Mesendoderm (in vitro differentiated cells): ENCODE data around the gene MITF.
"Not testable (repeated sequence)": the region's sequence is repeated elsewhere in the genome, so short reads cannot be mapped to it uniquely, and the experiment has no call there.

Experiments
- DNase-seq: peaks from one replicate; pipeline ENCODE4 v3.0.0; 2013
- H2AK5ac ChIP-seq: 2 replicates; pipeline ENCODE4 v1.6.1; 2013; ENCODE audit warnings: low read length, inconsistent platforms
- H2BK120ac ChIP-seq: 2 replicates; pipeline ENCODE4 v1.6.1; 2013; ENCODE audit warnings: low read depth, mild to moderate bottlenecking, low read length, moderate library complexity, mixed read lengths
- H2BK15ac ChIP-seq: replicated peaks from 2 replicates; pipeline ENCODE4 v1.6.1; 2013; ENCODE audit warnings: low read depth, mild to moderate bottlenecking, moderate library complexity
- H2BK5ac ChIP-seq: 2 replicates; pipeline ENCODE4 v1.6.1; 2013; ENCODE audit warnings: low read length, inconsistent platforms
- H3K18ac ChIP-seq: 2 replicates; pipeline ENCODE4 v1.6.1; 2013; ENCODE audit warnings: mild to moderate bottlenecking, low read length, mixed read lengths
- H3K23ac ChIP-seq: one replicate; pipeline ENCODE4 v1.6.1; 2013; ENCODE audit warnings: low read length
- H3K27ac ChIP-seq: 2 replicates; pipeline ENCODE4 v1.5.1; 2013; ENCODE audit warnings: low read depth, mild to moderate bottlenecking, inconsistent platforms, low read length, moderate library complexity
- H3K27me3 ChIP-seq: 2 replicates; pipeline ENCODE4 v1.6.1; 2013; ENCODE audit warnings: low read length, control low read depth, mild to moderate bottlenecking, inconsistent platforms; ENCODE audit not compliant: insufficient read depth, poor library complexity
- H3K36me3 ChIP-seq: 2 replicates; pipeline ENCODE4 v1.6.1; 2013; ENCODE audit warnings: low read length, inconsistent platforms; ENCODE audit not compliant: control insufficient read depth, insufficient read depth
- H3K4ac ChIP-seq: one replicate; pipeline ENCODE4 v1.6.1; 2013; ENCODE audit warnings: low read depth, mild to moderate bottlenecking, low read length, moderate library complexity
- H3K4me1 ChIP-seq: 2 replicates; pipeline ENCODE4 v1.6.1; 2013; ENCODE audit warnings: low read depth, low read length, inconsistent platforms; ENCODE audit not compliant: control insufficient read depth
- H3K4me2 ChIP-seq: 2 replicates; pipeline ENCODE4 v1.6.1; 2013; ENCODE audit warnings: low read length
- H3K4me3 ChIP-seq: 2 replicates; pipeline ENCODE4 v1.5.1; 2013; ENCODE audit warnings: mild to moderate bottlenecking, low read length
- H3K56ac ChIP-seq: one replicate; pipeline ENCODE4 v1.6.1; 2013; ENCODE audit warnings: low read length
- H3K79me1 ChIP-seq: 2 replicates; pipeline ENCODE4 v1.6.1; 2013; ENCODE audit warnings: low read length, inconsistent platforms
- H3K79me2 ChIP-seq: 2 replicates; pipeline ENCODE4 v1.6.1; 2013; ENCODE audit warnings: mild to moderate bottlenecking, low read length; ENCODE audit not compliant: control insufficient read depth, insufficient read depth
- H3K9ac ChIP-seq: 2 replicates; pipeline ENCODE4 v1.6.1; 2013; ENCODE audit warnings: low read length, inconsistent platforms
- H4K5ac ChIP-seq: one replicate; pipeline ENCODE4 v1.6.1; 2013; ENCODE audit warnings: low read length
- H4K8ac ChIP-seq: one replicate; pipeline ENCODE4 v1.6.1; 2013; ENCODE audit warnings: low read depth, mild to moderate bottlenecking, control low read depth, low read length, moderate library complexity
- WGBS: extraction: QIAGEN DNeasy Blood & Tissue Kit; methylation state at CpG from one replicate; pipeline ENCODE4 v1.1.7; 2013; ENCODE audit warnings: low lambda C conversion rate, missing lambda C conversion rate; ENCODE audit not compliant: insufficient coverage; ENCODE audit errors: extremely low coverage; 5-methylcytosine and 5-hydroxymethylcytosine counted together

The MITF gene

GRCh38 chr3:69909859-69910258, 170.6 kb downstream of the MITF start:
- H3K27ac ChIP-seq, H2AK5ac ChIP-seq, H2BK120ac ChIP-seq, H3K56ac ChIP-seq, H3K79me2 ChIP-seq, H3K27me3 ChIP-seq, H4K5ac ChIP-seq, H3K4me1 ChIP-seq, H3K9ac ChIP-seq, H3K23ac ChIP-seq, H3K79me1 ChIP-seq, H3K18ac ChIP-seq, DNase-seq, H2BK15ac ChIP-seq, H4K8ac ChIP-seq, H3K4ac ChIP-seq, H3K4me3 ChIP-seq, H3K36me3 ChIP-seq, H3K4me2 ChIP-seq, H2BK5ac ChIP-seq: not testable (repeated sequence)

- Histone ChIP-seq H3K23ac (no peak overlapping the region), H4K5ac (no peak overlapping the region), H3K9ac (no peak overlapping the region), H2BK15ac (no peak overlapping the region), H3K79me1 (no peaks in the 10 kb centered on the region), H3K56ac (no peak overlapping the region), H3K79me2 (no peaks in the 10 kb centered on the region), H3K4me3 (no peak overlapping the region), H4K8ac (no peak overlapping the region), H3K4ac (no peak overlapping the region), H3K4me1 (no peaks in the 10 kb centered on the region), H2AK5ac (no peak overlapping the region), H3K27ac (no peak overlapping the region), H3K27me3 (no peaks in the 10 kb centered on the region), H3K36me3 (no peaks in the 10 kb centered on the region), H3K4me2 (no peak overlapping the region), H2BK120ac (no peak overlapping the region), H2BK5ac (no peak overlapping the region), H3K18ac (no peak overlapping the region)
- DNase-seq: no peak
- WGBS: no CpG with 5 or more reads among the region's 3 CpGs
Measured at GRCh38 chr3:69913422-69913821, 174.2 kb downstream of the MITF start.

- no peak overlapping the region for H3K4me3 ChIP-seq
- H3K56ac ChIP-seq: no peak overlapping the region
- no peak overlapping the region for H4K8ac ChIP-seq
- H3K23ac ChIP-seq: no peak overlapping the region
- no peak overlapping the region for H3K27ac ChIP-seq
- H3K36me3 ChIP-seq: no peaks in the 10 kb centered on the region
- H3K18ac ChIP-seq: no peak overlapping the region
- no peak overlapping the region for H2BK120ac ChIP-seq
- no CpG with 5 or more reads among the region's 4 CpGs for WGBS
- H3K79me1 ChIP-seq: no peaks in the 10 kb centered on the region
- no peak overlapping the region for H2AK5ac ChIP-seq
- no peak overlapping the region for H3K4ac ChIP-seq
- H2BK15ac ChIP-seq: no peak overlapping the region
- no peak overlapping the region for H3K4me2 ChIP-seq
- no peaks in the 10 kb centered on the region for H3K27me3 ChIP-seq
- no peaks in the 10 kb centered on the region for H3K4me1 ChIP-seq
- H2BK5ac ChIP-seq: no peak overlapping the region
- no peaks in the 10 kb centered on the region for H3K79me2 ChIP-seq
- no peak overlapping the region for H3K9ac ChIP-seq
- DNase-seq: peak; percentile 16
- no peak overlapping the region for H4K5ac ChIP-seq
Measured at GRCh38 chr3:69914395-69914794, 175.1 kb downstream of the MITF start.

- H2AK5ac ChIP-seq: no peak overlapping the region
- no peak overlapping the region for H2BK120ac ChIP-seq
- H3K9ac ChIP-seq: no peak overlapping the region
- H3K27ac ChIP-seq: no peak overlapping the region
- H3K79me1 ChIP-seq: no peaks in the 10 kb centered on the region
- no peak overlapping the region for H4K8ac ChIP-seq
- H3K4ac ChIP-seq: no peak overlapping the region
- H3K4me1 ChIP-seq: no peaks in the 10 kb centered on the region
- H3K56ac ChIP-seq: no peak overlapping the region
- no peak for DNase-seq
- H3K4me3 ChIP-seq: no peak overlapping the region
- H3K27me3 ChIP-seq: no peaks in the 10 kb centered on the region
- no peak overlapping the region for H2BK5ac ChIP-seq
- H2BK15ac ChIP-seq: no peak overlapping the region
- no peaks in the 10 kb centered on the region for H3K79me2 ChIP-seq
- no peak overlapping the region for H3K18ac ChIP-seq
- no peaks in the 10 kb centered on the region for H3K36me3 ChIP-seq
- no peak overlapping the region for H3K23ac ChIP-seq
- no peak overlapping the region for H3K4me2 ChIP-seq
- H4K5ac ChIP-seq: no peak overlapping the region
Measured at GRCh38 chr3:69915726-69916125, 176.5 kb downstream of the MITF start.

GRCh38 chr3:69920009-69920408, 180.7 kb downstream of the MITF start:
- not testable (repeated sequence) for H3K79me2 ChIP-seq, H3K27me3 ChIP-seq, H3K36me3 ChIP-seq, H3K23ac ChIP-seq, H3K4me1 ChIP-seq, H3K9ac ChIP-seq, H3K4me3 ChIP-seq, H4K8ac ChIP-seq, H4K5ac ChIP-seq, H3K79me1 ChIP-seq, H3K4ac ChIP-seq, H2AK5ac ChIP-seq, H3K18ac ChIP-seq, H2BK15ac ChIP-seq, H3K27ac ChIP-seq, H3K4me2 ChIP-seq, H3K56ac ChIP-seq, H2BK120ac ChIP-seq, H2BK5ac ChIP-seq
- peak; percentile 13 for DNase-seq
- no CpG with 5 or more reads among the region's 10 CpGs for WGBS

GRCh38 chr3:69921651-69922050, 182.4 kb downstream of the MITF start:
- no peak overlapping the region for H3K27ac ChIP-seq
- H4K5ac ChIP-seq: no peak overlapping the region
- H3K56ac ChIP-seq: no peak overlapping the region
- no peak overlapping the region for H3K18ac ChIP-seq
- H3K36me3 ChIP-seq: no peaks in the 10 kb centered on the region
- no peak overlapping the region for H4K8ac ChIP-seq
- no peak overlapping the region for H2BK120ac ChIP-seq
- H3K4me1 ChIP-seq: no peaks in the 10 kb centered on the region
- H3K4me2 ChIP-seq: no peak overlapping the region
- H2AK5ac ChIP-seq: no peak overlapping the region
- no peak overlapping the region for H2BK5ac ChIP-seq
- H3K4ac ChIP-seq: no peak overlapping the region
- H3K79me1 ChIP-seq: no peaks in the 10 kb centered on the region
- no peak overlapping the region for H3K9ac ChIP-seq
- H3K4me3 ChIP-seq: no peak overlapping the region
- no CpG with 5 or more reads among the region's 6 CpGs for WGBS
- H3K79me2 ChIP-seq: no peaks in the 10 kb centered on the region
- no peak overlapping the region for H2BK15ac ChIP-seq
- no peaks in the 10 kb centered on the region for H3K27me3 ChIP-seq
- no peak overlapping the region for H3K23ac ChIP-seq
- no peak for DNase-seq
